K562 (cell line): Measurements from ENCODE around the gene FAM227A. TPM values are rescaled to one million over a fixed set of nuclear protein-coding genes. Genes with fewer than 3 reads are reported as not detected.

Experiments
- ELF2 ChIP-seq: fragments of 250-450 bp; sonication (Bioruptor Pico); IDR thresholded peaks from 2 replicates; pipeline ENCODE4 v1.5.0; 2021; ENCODE audit warnings: mild to moderate bottlenecking
- ETV1 ChIP-seq: fragments of 450-650 bp; conservative IDR thresholded peaks from 2 replicates; pipeline ENCODE4 v1.6.1; 2016; ENCODE audit warnings: missing genetic modification characterization, control low read depth, low read depth, missing compliant biosample characterization
- HMG20B ChIP-seq: fragments of 250-450 bp; sonication (Bioruptor Pico); IDR thresholded peaks from 2 replicates; pipeline ENCODE4 v1.5.0; 2021; ENCODE audit warnings: mild to moderate bottlenecking
- HNRNPUL1 ChIP-seq: fragments of 200-400 bp; formaldehyde crosslinking; IDR thresholded peaks from 2 replicates; pipeline ENCODE4 v1.6.1; 2017; ENCODE audit warnings: low read length
- NFE2 ChIP-seq: IDR thresholded peaks from 2 replicates; pipeline ENCODE4 v1.6.1; 2014; ENCODE audit warnings: antibody characterized with exemption, low read depth
- OTX1 ChIP-seq: fragments of 450-650 bp; formaldehyde crosslinking; IDR thresholded peaks from 2 replicates; pipeline ENCODE4 v1.4.0; 2022; ENCODE audit warnings: mild to moderate bottlenecking
- SIRT6 ChIP-seq: IDR thresholded peaks from one replicate; pipeline ENCODE4 v1.6.1; 2012; ENCODE audit warnings: low read depth, mild to moderate bottlenecking, control low read depth, inconsistent platforms, low read length, moderate library complexity
- SNRNP70 ChIP-seq: fragments of 200-400 bp; formaldehyde crosslinking; optimal IDR thresholded peaks from 2 replicates; pipeline ENCODE3; 2017; ENCODE audit warnings: low read depth, low read length
- TAF1 ChIP-seq: IDR thresholded peaks from 2 replicates; pipeline ENCODE4 v1.6.1; 2011; ENCODE audit warnings: mild to moderate bottlenecking, low read length, moderate library complexity; ENCODE audit not compliant: insufficient read depth, control insufficient read depth, severe bottlenecking; ENCODE audit errors: extremely low read depth
- ZC3H11A ChIP-seq: IDR thresholded peaks from 2 replicates; pipeline ENCODE4 v1.6.1; 2012; ENCODE audit warnings: low read depth, low read length, improper control_type of control experiment
- ZNF134 ChIP-seq: fragments of 250-450 bp; sonication (Bioruptor Pico); conservative IDR thresholded peaks from 2 replicates; pipeline ENCODE4 v1.4.0; 2020
- ZNF239 ChIP-seq: fragments of 250-450 bp; sonication (Bioruptor Pico); IDR thresholded peaks from 2 replicates; pipeline ENCODE4 v1.4.0; 2020; ENCODE audit warnings: mild to moderate bottlenecking
- ZNF263 ChIP-seq: sonication (generic); formaldehyde crosslinking; IDR thresholded peaks from 2 replicates; pipeline ENCODE4 v1.8.0; 2022; ENCODE audit warnings: mild to moderate bottlenecking, missing genetic modification reagents, borderline replicate concordance
- polyA plus RNA-seq, 8 experiments: library from polyadenylated mRNA; depleted of rRNA in 4 of 8; stranded (reverse) in 5 of 8; unstranded in 3 of 8; fragments of >200 nt; fragmentation: Nextera tagmentation in 2 of 8; fragmentation: Illumina TruSeq in 1 of 8; extraction: Ambion mirVana in 2 of 8; extraction: Trizol in 1 of 8; gene quantifications; 2 replicates each; pipeline versions ENCODE4 v1.2.1 to v1.2.3, GENCODE V29; 2011 to 2014; ENCODE audit warnings: inconsistent platforms in 1 of 8, missing spikeins in 1 of 8
- total RNA-seq, 7 experiments: library from RNA; depleted of rRNA in 6 of 7; stranded (reverse); fragments of >200 nt in 6 of 7; fragmentation: Illumina TruSeq in 2 of 7; extraction: Trizol in 2 of 7; gene quantifications; 2 replicates each; pipeline versions ENCODE4 v1.2.1 to v1.2.3, GENCODE V29; 2011 to 2021; ENCODE audit warnings: low replicate concordance in 1 of 7
- TF ChIP-seq, protein P1 (sequence below): sonication (generic); formaldehyde crosslinking; IDR thresholded peaks from 2 replicates; pipeline ENCODE4 v1.8.0; 2022; ENCODE audit warnings: mild to moderate bottlenecking, missing genetic modification reagents
- TF ChIP-seq, protein P2 (sequence below): fragments of 450-650 bp; formaldehyde crosslinking; IDR thresholded peaks from 2 replicates; pipeline ENCODE4 v1.4.0; 2020; ENCODE audit warnings: mild to moderate bottlenecking, mixed read lengths
- TF ChIP-seq, protein P3 (sequence below): sonication (generic); formaldehyde crosslinking; IDR thresholded peaks from 2 replicates; pipeline ENCODE4 v1.4.0; 2020; ENCODE audit warnings: mild to moderate bottlenecking, missing genetic modification reagents
- TF ChIP-seq, protein P4 (sequence below): sonication (generic); formaldehyde crosslinking; IDR thresholded peaks from 2 replicates; pipeline ENCODE4 v1.9.0; 2022; ENCODE audit warnings: mild to moderate bottlenecking, missing genetic modification reagents
- TF ChIP-seq, protein P5 (sequence below): fragments of 250-450 bp; sonication (Bioruptor Pico); IDR thresholded peaks from 2 replicates; pipeline ENCODE4 v1.5.0; 2020; ENCODE audit warnings: mild to moderate bottlenecking, borderline replicate concordance
- TF ChIP-seq, protein P6 (sequence below): fragments of 450-650 bp; formaldehyde crosslinking; IDR thresholded peaks from 2 replicates; pipeline ENCODE4 v1.4.0; 2022; ENCODE audit warnings: missing genetic modification characterization

FAM227A gene
- total and polyA plus RNA-seq, 9 of the 15 experiments (the other 6 are each of a cell fraction or from before 2014, with no cell fraction given) = 0.10 to 2.2 (median 0.83) TPM

DNA sequence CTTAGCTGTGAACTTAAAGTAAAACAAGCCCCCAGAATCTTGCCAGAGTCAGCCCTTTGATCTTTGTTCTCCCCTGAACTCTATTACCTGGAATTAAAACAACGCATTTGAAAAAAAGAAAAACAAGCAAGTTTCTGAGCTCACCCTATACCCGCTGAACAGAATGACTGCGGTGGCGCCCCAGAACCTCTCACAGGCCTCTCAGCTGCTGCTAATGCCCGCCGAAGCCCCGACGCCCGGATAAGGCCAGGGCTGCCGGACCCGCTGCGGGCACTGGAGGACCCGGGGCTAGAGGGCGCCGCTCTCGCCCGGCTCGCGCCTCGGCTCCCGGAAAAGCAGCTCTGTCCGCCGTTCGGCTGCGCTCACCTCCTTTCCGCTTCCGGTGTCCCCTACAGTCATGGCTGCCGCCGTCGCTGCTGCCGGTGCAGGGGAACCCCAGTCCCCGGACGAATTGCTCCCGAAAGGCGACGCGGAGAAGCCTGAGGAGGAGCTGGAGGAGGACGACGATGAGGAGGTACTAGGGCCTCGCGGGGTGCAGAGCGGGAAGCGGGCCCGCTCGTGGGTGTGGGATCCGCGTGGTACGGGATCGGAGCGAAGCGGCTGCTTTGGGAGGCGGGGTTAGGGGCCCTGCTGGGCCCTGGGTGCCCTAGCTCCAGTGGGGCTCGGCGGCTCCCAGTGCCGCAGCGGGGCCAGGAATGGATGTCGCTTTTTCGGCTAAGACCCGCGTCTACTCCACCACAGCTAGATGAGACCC is 25.6 kb upstream of the FAM227A start, which contains the start of gene TOMM22 (continued):
- TF ChIP-seq ZC3H11A = no peak; the same call in 1 of the 2 replicates
- TF ChIP-seq ETV1 (tag) = peak; percentile 73
- 0 out of 2 replicates have a peak, but pooled peaks have one; percentile 15 for TF ChIP-seq ZNF239 (CRISPR knock-in tag)
- TF ChIP-seq, protein P1, sequence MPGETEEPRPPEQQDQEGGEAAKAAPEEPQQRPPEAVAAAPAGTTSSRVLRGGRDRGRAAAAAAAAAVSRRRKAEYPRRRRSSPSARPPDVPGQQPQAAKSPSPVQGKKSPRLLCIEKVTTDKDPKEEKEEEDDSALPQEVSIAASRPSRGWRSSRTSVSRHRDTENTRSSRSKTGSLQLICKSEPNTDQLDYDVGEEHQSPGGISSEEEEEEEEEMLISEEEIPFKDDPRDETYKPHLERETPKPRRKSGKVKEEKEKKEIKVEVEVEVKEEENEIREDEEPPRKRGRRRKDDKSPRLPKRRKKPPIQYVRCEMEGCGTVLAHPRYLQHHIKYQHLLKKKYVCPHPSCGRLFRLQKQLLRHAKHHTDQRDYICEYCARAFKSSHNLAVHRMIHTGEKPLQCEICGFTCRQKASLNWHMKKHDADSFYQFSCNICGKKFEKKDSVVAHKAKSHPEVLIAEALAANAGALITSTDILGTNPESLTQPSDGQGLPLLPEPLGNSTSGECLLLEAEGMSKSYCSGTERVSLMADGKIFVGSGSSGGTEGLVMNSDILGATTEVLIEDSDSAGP (CRISPR knock-in tag) = no peak
- no peak for TF ChIP-seq SNRNP70
- no peak for TF ChIP-seq NFE2
- TF ChIP-seq ZNF134 (CRISPR knock-in tag) = no peak
- TF ChIP-seq, protein P2, sequence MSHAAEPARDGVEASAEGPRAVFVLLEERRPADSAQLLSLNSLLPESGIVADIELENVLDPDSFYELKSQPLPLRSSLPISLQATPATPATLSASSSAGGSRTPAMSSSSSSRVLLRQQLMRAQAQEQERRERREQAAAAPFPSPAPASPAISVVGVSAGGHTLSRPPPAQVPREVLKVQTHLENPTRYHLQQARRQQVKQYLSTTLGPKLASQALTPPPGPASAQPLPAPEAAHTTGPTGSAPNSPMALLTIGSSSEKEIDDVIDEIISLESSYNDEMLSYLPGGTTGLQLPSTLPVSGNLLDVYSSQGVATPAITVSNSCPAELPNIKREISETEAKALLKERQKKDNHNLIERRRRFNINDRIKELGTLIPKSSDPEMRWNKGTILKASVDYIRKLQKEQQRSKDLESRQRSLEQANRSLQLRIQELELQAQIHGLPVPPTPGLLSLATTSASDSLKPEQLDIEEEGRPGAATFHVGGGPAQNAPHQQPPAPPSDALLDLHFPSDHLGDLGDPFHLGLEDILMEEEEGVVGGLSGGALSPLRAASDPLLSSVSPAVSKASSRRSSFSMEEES (CRISPR knock-in tag) = no peak
- TF ChIP-seq, protein P3, sequence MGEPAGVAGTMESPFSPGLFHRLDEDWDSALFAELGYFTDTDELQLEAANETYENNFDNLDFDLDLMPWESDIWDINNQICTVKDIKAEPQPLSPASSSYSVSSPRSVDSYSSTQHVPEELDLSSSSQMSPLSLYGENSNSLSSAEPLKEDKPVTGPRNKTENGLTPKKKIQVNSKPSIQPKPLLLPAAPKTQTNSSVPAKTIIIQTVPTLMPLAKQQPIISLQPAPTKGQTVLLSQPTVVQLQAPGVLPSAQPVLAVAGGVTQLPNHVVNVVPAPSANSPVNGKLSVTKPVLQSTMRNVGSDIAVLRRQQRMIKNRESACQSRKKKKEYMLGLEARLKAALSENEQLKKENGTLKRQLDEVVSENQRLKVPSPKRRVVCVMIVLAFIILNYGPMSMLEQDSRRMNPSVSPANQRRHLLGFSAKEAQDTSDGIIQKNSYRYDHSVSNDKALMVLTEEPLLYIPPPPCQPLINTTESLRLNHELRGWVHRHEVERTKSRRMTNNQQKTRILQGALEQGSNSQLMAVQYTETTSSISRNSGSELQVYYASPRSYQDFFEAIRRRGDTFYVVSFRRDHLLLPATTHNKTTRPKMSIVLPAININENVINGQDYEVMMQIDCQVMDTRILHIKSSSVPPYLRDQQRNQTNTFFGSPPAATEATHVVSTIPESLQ = no peak; the same call in 1 of the 2 replicates
- no peak for TF ChIP-seq HNRNPUL1
- TF ChIP-seq, protein P4, sequence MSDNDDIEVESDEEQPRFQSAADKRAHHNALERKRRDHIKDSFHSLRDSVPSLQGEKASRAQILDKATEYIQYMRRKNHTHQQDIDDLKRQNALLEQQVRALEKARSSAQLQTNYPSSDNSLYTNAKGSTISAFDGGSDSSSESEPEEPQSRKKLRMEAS (CRISPR knock-in tag) = peak; percentile 89
- peak; percentile 90 for TF ChIP-seq TAF1
- TF ChIP-seq OTX1 (CRISPR knock-in tag) = no peak
- TF ChIP-seq ELF2 = peak; percentile 68; the same call in 1 of the 2 replicates
- peak; percentile 39; the same call in 1 of the 2 replicates for TF ChIP-seq ZNF263 (CRISPR knock-in tag)
- TF ChIP-seq, protein P5, sequence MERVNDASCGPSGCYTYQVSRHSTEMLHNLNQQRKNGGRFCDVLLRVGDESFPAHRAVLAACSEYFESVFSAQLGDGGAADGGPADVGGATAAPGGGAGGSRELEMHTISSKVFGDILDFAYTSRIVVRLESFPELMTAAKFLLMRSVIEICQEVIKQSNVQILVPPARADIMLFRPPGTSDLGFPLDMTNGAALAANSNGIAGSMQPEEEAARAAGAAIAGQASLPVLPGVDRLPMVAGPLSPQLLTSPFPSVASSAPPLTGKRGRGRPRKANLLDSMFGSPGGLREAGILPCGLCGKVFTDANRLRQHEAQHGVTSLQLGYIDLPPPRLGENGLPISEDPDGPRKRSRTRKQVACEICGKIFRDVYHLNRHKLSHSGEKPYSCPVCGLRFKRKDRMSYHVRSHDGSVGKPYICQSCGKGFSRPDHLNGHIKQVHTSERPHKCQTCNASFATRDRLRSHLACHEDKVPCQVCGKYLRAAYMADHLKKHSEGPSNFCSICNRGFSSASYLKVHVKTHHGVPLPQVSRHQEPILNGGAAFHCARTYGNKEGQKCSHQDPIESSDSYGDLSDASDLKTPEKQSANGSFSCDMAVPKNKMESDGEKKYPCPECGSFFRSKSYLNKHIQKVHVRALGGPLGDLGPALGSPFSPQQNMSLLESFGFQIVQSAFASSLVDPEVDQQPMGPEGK (CRISPR knock-in tag) = no peak
- TF ChIP-seq HMG20B (CRISPR knock-in tag) = no peak
- TF ChIP-seq, protein P6, sequence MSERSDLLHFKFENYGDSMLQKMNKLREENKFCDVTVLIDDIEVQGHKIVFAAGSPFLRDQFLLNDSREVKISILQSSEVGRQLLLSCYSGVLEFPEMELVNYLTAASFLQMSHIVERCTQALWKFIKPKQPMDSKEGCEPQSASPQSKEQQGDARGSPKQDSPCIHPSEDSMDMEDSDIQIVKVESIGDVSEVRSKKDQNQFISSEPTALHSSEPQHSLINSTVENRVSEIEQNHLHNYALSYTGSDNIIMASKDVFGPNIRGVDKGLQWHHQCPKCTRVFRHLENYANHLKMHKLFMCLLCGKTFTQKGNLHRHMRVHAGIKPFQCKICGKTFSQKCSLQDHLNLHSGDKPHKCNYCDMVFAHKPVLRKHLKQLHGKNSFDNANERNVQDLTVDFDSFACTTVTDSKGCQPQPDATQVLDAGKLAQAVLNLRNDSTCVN (CRISPR knock-in tag) = no peak
- TF ChIP-seq SIRT6 = no peak
